Neural cell (in vitro differentiated cells): Measurements from ENCODE around the gene SERPINB8. TPM values are rescaled to one million over a fixed set of nuclear protein-coding genes. Genes with fewer than 3 reads are reported as not detected.

Experiments used
- H2AFZ ChIP-seq: fragments of 200-600, 300-800 bp; sonication (generic), shearing (Covaris generic); 2 replicates; pipeline ENCODE4 v1.6.0; 2014; ENCODE audit warnings: low read depth, mild to moderate bottlenecking, antibody characterized with exemption, low read length, moderate library complexity
- H3F3A ChIP-seq: fragments of 200-600 bp; shearing (Covaris generic); 2 replicates; pipeline ENCODE4 v1.6.1; 2016; ENCODE audit warnings: mild to moderate bottlenecking, moderate library complexity, mixed read lengths, antibody characterized with exemption, low read length; ENCODE audit not compliant: insufficient read depth, poor library complexity, severe bottlenecking
- H3K27ac ChIP-seq: fragments of 200-600, 300-800 bp; sonication (generic), shearing (Covaris generic); 2 replicates; pipeline ENCODE4 v1.5.1; 2014; ENCODE audit warnings: mild to moderate bottlenecking, low read length, moderate library complexity
- H3K27me3 ChIP-seq: fragments of 300-800, 200-600 bp; sonication (generic), shearing (Covaris generic); 2 replicates; pipeline ENCODE4 v1.6.0; 2014; ENCODE audit warnings: mild to moderate bottlenecking, low read depth, low read length, moderate library complexity; ENCODE audit not compliant: insufficient read depth
- H3K36me3 ChIP-seq: fragments of 300-800, 200-600 bp; sonication (generic), shearing (Covaris generic); 2 replicates; pipeline ENCODE4 v1.5.1; 2014; ENCODE audit warnings: mild to moderate bottlenecking, antibody characterized with exemption, low read length, moderate library complexity; ENCODE audit not compliant: insufficient read depth
- H3K4me2 ChIP-seq: fragments of 300-800, 200-600 bp; sonication (generic), shearing (Covaris generic); 2 replicates; pipeline ENCODE4 v1.6.0; 2014; ENCODE audit warnings: mild to moderate bottlenecking, low read length
- H3K4me3 ChIP-seq: fragments of 300-800, 200-600 bp; sonication (generic), shearing (Covaris generic); 2 replicates; pipeline ENCODE4 v1.5.1; 2014; ENCODE audit warnings: mild to moderate bottlenecking, low read length, moderate library complexity
- H3K79me2 ChIP-seq: fragments of 200-600 bp; shearing (Covaris generic); replicated peaks from 2 replicates; pipeline ENCODE4 v1.6.0; 2014; ENCODE audit warnings: mild to moderate bottlenecking, low read length, moderate library complexity; ENCODE audit not compliant: insufficient read depth
- H3K9ac ChIP-seq: fragments of 300-800, 200-600 bp; sonication (generic), shearing (Covaris generic); 2 replicates; pipeline ENCODE4 v1.6.1; 2016; ENCODE audit warnings: mild to moderate bottlenecking, low read length, mixed read lengths
- H3K9me2 ChIP-seq: fragments of 200-600 bp; shearing (Covaris generic); 2 replicates; pipeline ENCODE4 v1.6.1; 2016; ENCODE audit warnings: mild to moderate bottlenecking, low read length, mixed read lengths; ENCODE audit not compliant: insufficient read depth
- H3K9me3 ChIP-seq: fragments of 200-600, 300-800 bp; sonication (generic), shearing (Covaris generic); 2 replicates; pipeline ENCODE4 v1.6.1; 2016; ENCODE audit warnings: mild to moderate bottlenecking, mixed run types, low read length, moderate library complexity, mixed read lengths
- H4K20me1 ChIP-seq: fragments of 200-600 bp; shearing (Covaris generic); 2 replicates; pipeline ENCODE4 v1.6.1; 2016; ENCODE audit warnings: mild to moderate bottlenecking, mixed run types; ENCODE audit not compliant: insufficient read depth
- CTCF ChIP-seq: fragments of 450-650 bp; IDR thresholded peaks from 2 replicates; pipeline ENCODE4 v1.5.1; 2014; ENCODE audit warnings: antibody characterized with exemption, mild to moderate bottlenecking, moderate library complexity; ENCODE audit not compliant: poor library complexity, severe bottlenecking
- EP300 ChIP-seq: fragments of 450-650 bp; conservative IDR thresholded peaks from 2 replicates; pipeline ENCODE4 v1.6.1; 2014; ENCODE audit warnings: antibody characterized with exemption, mild to moderate bottlenecking, moderate library complexity; ENCODE audit not compliant: poor library complexity, severe bottlenecking
- EZH2 ChIP-seq: fragments of 200-600, 300-800 bp; shearing (Covaris generic), sonication (generic); IDR thresholded peaks from 2 replicates; pipeline ENCODE4 v1.6.1; 2014; ENCODE audit warnings: antibody characterized with exemption, low read length, borderline replicate concordance, mild to moderate bottlenecking; ENCODE audit not compliant: insufficient read depth, poor library complexity, severe bottlenecking
- MXI1 ChIP-seq: fragments of 450-650 bp; conservative IDR thresholded peaks from 2 replicates; pipeline ENCODE4 v1.6.1; 2014; ENCODE audit warnings: antibody characterized with exemption, mild to moderate bottlenecking; ENCODE audit not compliant: poor library complexity, severe bottlenecking
- POLR2AphosphoS5 ChIP-seq: IDR thresholded peaks from 2 replicates; pipeline ENCODE4 v1.6.1; 2012
- RAD21 ChIP-seq: fragments of 450-650 bp; conservative IDR thresholded peaks from 2 replicates; pipeline ENCODE4 v1.6.1; 2014; ENCODE audit warnings: antibody characterized with exemption, mild to moderate bottlenecking, moderate library complexity
- REST ChIP-seq: IDR thresholded peaks from 2 replicates; pipeline ENCODE4 v1.6.1; 2012; ENCODE audit warnings: borderline replicate concordance
- SMC3 ChIP-seq: fragments of 450-650 bp; conservative IDR thresholded peaks from 2 replicates; pipeline ENCODE4 v1.6.1; 2014; ENCODE audit warnings: antibody characterized with exemption, mild to moderate bottlenecking, moderate library complexity; ENCODE audit not compliant: poor library complexity
- TAF1 ChIP-seq: IDR thresholded peaks from 2 replicates; pipeline ENCODE4 v1.6.1; 2012; ENCODE audit warnings: low read depth
- polyA plus RNA-seq: library from polyadenylated mRNA; depleted of rRNA; stranded (reverse); fragments of >200 nt; gene quantifications from 2 replicates; pipeline ENCODE4 v1.2.3, GENCODE V29; 2014

The SERPINB8 gene
- polyA plus RNA-seq, 1 donor from 2014 or later, result 2.0 TPM

GRCh38 chr18:63962137-63962536 lies 7.7 kb upstream of the SERPINB8 start:
- TF ChIP-seq MXI1, result no peak
- TF ChIP-seq TAF1, result no peak
- TF ChIP-seq SMC3, result no peak
- no peak for TF ChIP-seq CTCF
- TF ChIP-seq EZH2, result no peak
- no peak for TF ChIP-seq POLR2AphosphoS5
- no peak for TF ChIP-seq REST
- TF ChIP-seq EP300, result no peak
- no peak for TF ChIP-seq RAD21
- Histone ChIP-seq H3K4me3 (no peak overlapping the region), H3K9me3 (no peaks in the 10 kb centered on the region), H3K27ac (no peak overlapping the region), H4K20me1 (no peaks in the 10 kb centered on the region), H3F3A (no peaks in the 10 kb centered on the region), H3K36me3 (no peaks in the 10 kb centered on the region), H3K79me2 (no peaks in the 10 kb centered on the region), H3K27me3 (no peaks in the 10 kb centered on the region), H3K9me2 (no peaks in the 10 kb centered on the region), H2AFZ (no peak overlapping the region), H3K9ac (no peak overlapping the region), H3K4me2 (no peak overlapping the region)

GRCh38 chr18:63963615-63964256 lies 6.1 kb upstream of the SERPINB8 start:
- H3K9me3 ChIP-seq, result no peaks in the 10 kb centered on the region
- no peaks in the 10 kb centered on the region for H3K9me2 ChIP-seq
- H4K20me1 ChIP-seq, result no peaks in the 10 kb centered on the region
- H3F3A ChIP-seq, result no peaks in the 10 kb centered on the region
- TF ChIP-seq CTCF (peak; percentile 43), EZH2 (no peak)
- H2AFZ ChIP-seq, result no peak overlapping the region
- no peaks in the 10 kb centered on the region for H3K27me3 ChIP-seq
- H3K4me3 ChIP-seq, result no peak overlapping the region
- H3K27ac ChIP-seq, result no peak overlapping the region
- H3K79me2 ChIP-seq, result peaks cover under 1% of the 10 kb centered on the region
- H3K4me2 ChIP-seq, result no peak overlapping the region
- no peaks in the 10 kb centered on the region for H3K36me3 ChIP-seq
- no peak overlapping the region for H3K9ac ChIP-seq
